ENCODE data around the gene KCNJ13.

GRCh38 chr2:232741294-232741693 lies 35.1 kb downstream of the KCNJ13 start:
- TF ChIP-seq POLR2A (IDR thresholded peaks at IDR 0.05) (no peak), POLR2AphosphoS5 (IDR thresholded peaks at IDR 0.05) (no peak)
- TF ChIP-seq, protein P1, sequence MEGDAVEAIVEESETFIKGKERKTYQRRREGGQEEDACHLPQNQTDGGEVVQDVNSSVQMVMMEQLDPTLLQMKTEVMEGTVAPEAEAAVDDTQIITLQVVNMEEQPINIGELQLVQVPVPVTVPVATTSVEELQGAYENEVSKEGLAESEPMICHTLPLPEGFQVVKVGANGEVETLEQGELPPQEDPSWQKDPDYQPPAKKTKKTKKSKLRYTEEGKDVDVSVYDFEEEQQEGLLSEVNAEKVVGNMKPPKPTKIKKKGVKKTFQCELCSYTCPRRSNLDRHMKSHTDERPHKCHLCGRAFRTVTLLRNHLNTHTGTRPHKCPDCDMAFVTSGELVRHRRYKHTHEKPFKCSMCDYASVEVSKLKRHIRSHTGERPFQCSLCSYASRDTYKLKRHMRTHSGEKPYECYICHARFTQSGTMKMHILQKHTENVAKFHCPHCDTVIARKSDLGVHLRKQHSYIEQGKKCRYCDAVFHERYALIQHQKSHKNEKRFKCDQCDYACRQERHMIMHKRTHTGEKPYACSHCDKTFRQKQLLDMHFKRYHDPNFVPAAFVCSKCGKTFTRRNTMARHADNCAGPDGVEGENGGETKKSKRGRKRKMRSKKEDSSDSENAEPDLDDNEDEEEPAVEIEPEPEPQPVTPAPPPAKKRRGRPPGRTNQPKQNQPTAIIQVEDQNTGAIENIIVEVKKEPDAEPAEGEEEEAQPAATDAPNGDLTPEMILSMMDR (IDR thresholded peaks at IDR 0.05), result no peak
